ENCODE measurements around the gene GULP1.

The GULP1 gene

GRCh38 chr2:188285049-188285448 lies 6.6 kb upstream of the GULP1 start:
- no peaks in the 10 kb centered on the region for H3K9me3 ChIP-seq
- H3K4me3 ChIP-seq (ENCODE audit: low read depth, low read length): no peak overlapping the region
- no peaks in the 10 kb centered on the region for H3K27me3 ChIP-seq
- no peak for DNase-seq
- no peaks in the 10 kb centered on the region for H3K4me1 ChIP-seq
- no peak for TF ChIP-seq CTCF (IDR thresholded peaks at IDR 0.05; ENCODE audit: low read depth, low read length)
- H3K36me3 ChIP-seq: no peaks in the 10 kb centered on the region

- no peak for DNase-seq
- Histone ChIP-seq H3K36me3 (no peaks in the 10 kb centered on the region), H3K4me3 (ENCODE audit: low read depth, low read length) (no peak overlapping the region), H3K9me3 (no peaks in the 10 kb centered on the region), H3K4me1 (no peaks in the 10 kb centered on the region; the same call in 1 of the 2 replicates), H3K27me3 (no peaks in the 10 kb centered on the region)
- no peak for TF ChIP-seq CTCF (IDR thresholded peaks at IDR 0.05; ENCODE audit: low read depth, low read length)
Observed at GRCh38 chr2:188285774-188286173, 5.9 kb upstream of the GULP1 start.

GRCh38 chr2:188291142-188291616 lies 495 bp upstream of the GULP1 start:
- peak overlapping the region; percentile 84 for H3K4me3 ChIP-seq (ENCODE audit: low read depth, low read length)
- DNase-seq: peak; percentile 10

GRCh38 chr2:188292348-188293239 lies 920 bp downstream of the GULP1 start:
- peak overlapping the region; percentile 84 for H3K4me3 ChIP-seq (ENCODE audit: low read depth, low read length)
- TF ChIP-seq CTCF (IDR thresholded peaks at IDR 0.05; ENCODE audit: low read depth, low read length): no peak
- no peaks in the 10 kb centered on the region for H3K36me3 ChIP-seq
- DNase-seq: peak; percentile 72
- no peaks in the 10 kb centered on the region for H3K9me3 ChIP-seq
- H3K4me1 ChIP-seq: no peaks in the 10 kb centered on the region; the same call in 1 of the 2 replicates
- H3K27me3 ChIP-seq: no peaks in the 10 kb centered on the region

More at GRCh38 chr2:188291142-188291616, 495 bp upstream of the GULP1 start:
- Histone ChIP-seq H3K4me1 (no peaks in the 10 kb centered on the region; the same call in 1 of the 2 replicates), H3K9me3 (no peaks in the 10 kb centered on the region), H3K27me3 (no peaks in the 10 kb centered on the region), H3K36me3 (no peaks in the 10 kb centered on the region)
- TF ChIP-seq CTCF (IDR thresholded peaks at IDR 0.05; ENCODE audit: low read depth, low read length): no peak

- Histone ChIP-seq H3K4me1 (no peaks in the 10 kb centered on the region; the same call in 1 of the 2 replicates), H3K27me3 (no peaks in the 10 kb centered on the region), H3K4me3 (ENCODE audit: low read depth, low read length) (peak overlapping the region; percentile 84), H3K36me3 (no peaks in the 10 kb centered on the region), H3K9me3 (no peaks in the 10 kb centered on the region)
- no peak for TF ChIP-seq CTCF (IDR thresholded peaks at IDR 0.05; ENCODE audit: low read depth, low read length)
- peak; percentile 72 for DNase-seq
Observed at GRCh38 chr2:188293601-188294351, 2.1 kb downstream of the GULP1 start.

Data from BE2C (cell line).